Eye (tissue), 1 donor: Measurements from ENCODE around the gene MACF1.
"Not testable (repeated sequence)": the region's sequence is repeated elsewhere in the genome, so short reads cannot be mapped to it uniquely, and the experiment has no call there.

ENCODE experiments used
- DNase-seq: peaks from one replicate; pipeline ENCODE4 v3.0.0-alpha.2; 2015

The MACF1 gene

GRCh38 chr1:39498096-39498710 is 293.7 kb downstream of the MACF1 start:
- not testable (repeated sequence) for DNase-seq

GRCh38 chr1:39498821-39499220 is 294.3 kb downstream of the MACF1 start:
- DNase-seq = not testable (repeated sequence)

GRCh38 chr1:39499668-39500067 is 295.2 kb downstream of the MACF1 start:
- DNase-seq = no peak

GRCh38 chr1:39500862-39501389 is 296.4 kb downstream of the MACF1 start:
- DNase-seq = no peak

- DNase-seq = no peak
Measured at GRCh38 chr1:39501666-39502065, 297.2 kb downstream of the MACF1 start.

DNA sequence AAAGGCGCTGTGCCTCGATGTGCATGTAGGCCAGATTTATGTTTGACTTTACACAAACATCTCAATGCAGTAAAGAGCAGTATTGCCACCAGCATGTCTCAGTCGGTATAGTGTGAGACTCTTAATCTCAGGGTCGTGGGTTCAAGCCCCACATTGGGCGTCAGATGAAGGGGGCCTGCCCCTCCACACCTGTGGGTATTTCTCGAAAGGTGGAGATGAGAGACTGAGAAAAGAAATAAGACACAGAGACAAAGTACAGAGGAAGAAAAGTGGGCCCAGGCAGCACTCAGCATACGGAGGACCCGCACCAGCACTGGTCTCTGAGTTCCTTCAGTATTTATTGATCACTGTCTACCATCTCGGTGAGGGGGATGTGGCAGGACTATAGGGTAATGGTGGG is 299.9 kb downstream of the MACF1 start:
- DNase-seq = not testable (repeated sequence)

DNA sequence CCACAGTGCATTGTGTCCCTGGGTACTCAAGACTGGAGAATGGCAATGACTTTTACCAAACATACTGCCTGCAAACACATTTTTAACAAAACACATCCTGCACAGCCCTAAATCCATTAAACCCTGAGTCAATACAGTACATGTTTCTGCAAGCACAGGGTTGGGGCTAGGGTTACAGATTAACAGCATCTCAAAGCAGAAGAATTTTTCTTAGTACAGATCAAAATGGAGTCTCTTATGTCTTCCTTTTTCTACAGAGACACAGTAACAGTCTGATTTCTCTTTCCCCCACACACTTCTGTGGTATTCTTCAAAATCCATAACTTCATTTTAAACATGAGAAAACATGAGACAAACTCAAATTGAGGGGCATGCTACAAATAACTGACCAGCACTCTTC is 300.8 kb downstream of the MACF1 start:
- no peak for DNase-seq

- peak; percentile 31 for DNase-seq
Measured at GRCh38 chr1:39507230-39507928, 302.9 kb downstream of the MACF1 start.

DNA sequence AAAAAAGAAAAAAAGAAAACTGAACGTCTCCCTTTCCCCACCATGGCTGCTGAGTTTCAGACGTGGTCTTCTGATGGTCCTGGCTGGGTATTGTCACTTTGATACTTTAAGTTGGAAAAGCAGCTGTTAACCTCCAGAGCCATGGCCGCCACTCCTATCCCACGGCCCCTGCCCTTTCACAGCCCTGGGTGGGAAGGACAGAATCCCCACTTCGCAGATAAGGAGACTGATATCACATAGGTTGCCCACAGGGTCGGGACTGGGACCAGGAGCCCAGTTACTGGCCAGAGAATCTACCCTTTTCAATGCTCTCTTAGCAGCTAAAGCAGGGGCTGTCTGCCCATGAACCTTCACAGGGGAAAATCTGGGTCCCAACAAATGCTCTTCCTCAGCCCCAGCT is 303.8 kb downstream of the MACF1 start:
- no peak for DNase-seq

DNA sequence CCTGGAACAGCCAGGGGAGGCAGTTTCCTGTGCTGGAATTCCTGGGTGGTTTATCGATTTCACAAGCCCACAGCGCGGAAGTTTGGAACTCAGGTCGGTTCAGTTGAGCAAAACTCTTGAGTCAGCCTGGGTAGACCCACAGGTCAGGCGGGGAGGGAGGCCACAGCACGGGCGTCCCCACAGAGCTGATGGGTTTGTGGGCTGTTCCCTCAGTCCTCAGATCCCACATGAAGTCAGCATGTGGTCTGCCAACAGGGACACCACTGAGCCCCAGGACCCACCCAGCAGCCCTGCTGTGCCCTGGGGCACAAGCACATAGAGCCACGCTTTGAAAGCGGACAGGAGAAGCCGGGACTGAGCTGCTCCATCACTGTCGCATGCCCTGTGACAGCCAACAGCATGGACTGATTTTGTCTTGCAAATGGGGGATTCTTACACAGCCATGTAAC is 304.4 kb downstream of the MACF1 start:
- no peak for DNase-seq

DNA sequence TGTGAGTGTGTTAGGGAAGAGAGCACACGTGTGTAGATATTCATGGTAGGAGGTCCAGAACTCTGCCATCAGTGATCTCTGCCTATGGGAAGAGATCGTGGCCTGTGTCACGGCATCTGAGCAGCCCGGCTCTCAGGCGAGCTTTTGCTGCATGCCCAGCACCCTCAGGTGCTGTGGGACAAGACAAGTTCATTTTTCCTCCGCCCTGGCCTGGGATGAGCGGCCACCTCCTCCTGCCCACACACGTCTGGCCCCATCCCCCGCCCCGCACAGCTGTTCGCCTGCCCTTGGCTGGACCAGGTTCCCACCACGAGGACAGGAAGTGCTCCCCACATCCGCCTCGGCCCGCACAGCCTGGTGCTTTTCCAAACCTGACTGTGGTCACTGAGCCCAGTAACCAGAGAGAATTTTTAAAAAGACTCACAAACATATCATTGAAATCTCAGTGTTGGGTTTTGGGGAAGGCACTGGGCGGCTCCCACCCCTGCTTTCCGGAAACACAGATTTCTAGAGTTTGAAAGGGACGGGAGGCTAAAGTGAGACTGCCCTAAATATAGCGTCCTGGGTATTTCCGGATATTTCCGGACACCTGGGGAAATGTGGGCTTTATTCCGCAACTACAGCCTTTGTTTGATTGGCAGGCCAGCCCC is 305.0 kb downstream of the MACF1 start:
- DNase-seq = no peak

GRCh38 chr1:39510570-39511186 is 306.2 kb downstream of the MACF1 start:
- not testable (repeated sequence) for DNase-seq

DNA sequence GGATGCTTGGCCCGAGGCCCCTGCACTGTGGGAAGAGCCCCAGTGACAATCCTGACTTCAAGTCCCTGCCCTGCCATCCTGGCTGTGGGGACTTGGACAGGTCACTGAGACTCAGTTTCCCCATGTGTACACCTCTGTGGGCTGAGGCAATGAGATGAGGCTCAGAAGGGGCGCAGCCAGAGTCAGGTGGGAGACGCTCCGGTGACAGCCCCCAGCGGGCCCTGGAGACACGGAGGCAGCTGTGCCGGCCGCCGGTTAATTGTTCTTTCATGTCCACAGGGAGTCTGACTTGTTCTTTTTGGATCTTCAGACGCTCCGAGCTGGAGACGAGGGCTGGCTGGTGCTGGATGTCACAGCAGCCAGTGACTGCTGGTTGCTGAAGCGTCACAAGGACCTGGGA is 307.0 kb downstream of the MACF1 start:
- not testable (repeated sequence) for DNase-seq

- not testable (repeated sequence) for DNase-seq
Measured at GRCh38 chr1:39512234-39512847, 307.8 kb downstream of the MACF1 start.

DNA sequence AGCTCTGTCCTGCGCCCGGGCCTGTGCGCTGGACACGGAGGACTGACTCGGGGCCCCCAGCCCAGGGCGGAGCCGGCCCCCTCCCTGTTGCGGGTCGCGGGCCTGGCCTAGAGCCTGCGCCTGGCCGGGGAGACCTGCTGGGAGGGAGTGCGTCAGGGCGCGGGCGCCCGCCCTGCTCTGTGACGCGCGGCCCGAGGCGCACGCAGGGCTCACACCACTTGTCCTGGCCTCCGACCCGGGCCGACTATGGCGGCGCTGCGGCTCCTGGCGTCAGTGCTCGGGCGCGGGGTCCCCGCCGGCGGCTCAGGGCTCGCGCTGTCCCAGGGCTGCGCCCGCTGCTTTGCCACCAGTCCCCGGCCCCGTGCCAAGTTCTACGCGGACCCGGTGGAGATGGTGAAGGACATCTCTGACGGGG is 310.2 kb downstream of the MACF1 start:
- DNase-seq = peak; percentile 24

DNA sequence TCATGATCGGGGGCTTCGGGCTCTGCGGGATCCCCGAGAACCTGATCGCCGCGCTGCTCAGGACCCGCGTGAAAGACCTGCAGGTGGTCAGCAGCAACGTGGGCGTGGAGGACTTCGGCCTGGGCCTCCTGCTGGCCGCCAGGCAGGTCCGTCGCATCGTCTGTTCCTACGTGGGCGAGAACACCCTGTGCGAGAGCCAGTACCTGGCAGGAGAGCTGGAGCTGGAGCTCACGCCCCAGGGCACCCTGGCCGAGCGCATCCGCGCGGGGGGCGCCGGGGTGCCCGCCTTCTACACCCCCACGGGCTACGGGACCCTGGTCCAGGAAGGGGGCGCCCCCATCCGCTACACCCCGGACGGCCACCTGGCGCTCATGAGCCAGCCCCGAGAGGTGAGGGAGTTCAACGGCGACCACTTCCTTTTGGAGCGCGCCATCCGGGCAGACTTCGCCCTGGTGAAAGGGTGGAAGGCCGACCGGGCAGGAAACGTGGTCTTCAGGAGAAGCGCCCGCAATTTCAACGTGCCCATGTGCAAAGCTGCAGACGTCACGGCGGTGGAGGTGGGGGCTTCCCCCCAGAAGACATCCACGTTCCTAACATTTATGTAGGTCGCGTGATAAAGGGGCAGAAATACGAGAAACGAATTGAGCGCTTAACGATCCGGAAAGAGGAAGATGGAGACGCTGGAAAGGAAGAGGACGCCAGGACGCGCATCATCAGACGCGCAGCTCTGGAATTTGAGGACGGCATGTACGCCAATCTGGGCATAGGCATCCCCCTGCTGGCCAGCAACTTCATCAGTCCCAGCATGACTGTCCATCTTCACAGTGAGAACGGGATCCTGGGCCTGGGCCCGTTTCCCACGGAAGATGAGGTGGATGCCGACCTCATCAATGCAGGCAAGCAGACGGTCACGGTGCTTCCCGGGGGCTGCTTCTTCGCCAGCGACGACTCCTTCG is 310.9 kb downstream of the MACF1 start:
- DNase-seq = peak; percentile 74

GRCh38 chr1:39516841-39517240 is 312.3 kb downstream of the MACF1 start:
- DNase-seq = peak; percentile 26

GRCh38 chr1:39517936-39518335 is 313.4 kb downstream of the MACF1 start:
- DNase-seq = not testable (repeated sequence)

- not testable (repeated sequence) for DNase-seq
Measured at GRCh38 chr1:39519376-39519775, 314.9 kb downstream of the MACF1 start.

GRCh38 chr1:39522221-39522620 is 317.7 kb downstream of the MACF1 start:
- DNase-seq = not testable (repeated sequence)
